ENCODE measurements around the gene DEDD2. TPM values are rescaled to one million over a fixed set of nuclear protein-coding genes. Genes with fewer than 3 reads are reported as not detected.

DEDD2 gene
- total and polyA plus RNA-seq, 2 donors (not counting 3 experiments of a cell fraction or from before 2014, with no cell fraction given), result 19.5 to 34.8 TPM

DNA sequence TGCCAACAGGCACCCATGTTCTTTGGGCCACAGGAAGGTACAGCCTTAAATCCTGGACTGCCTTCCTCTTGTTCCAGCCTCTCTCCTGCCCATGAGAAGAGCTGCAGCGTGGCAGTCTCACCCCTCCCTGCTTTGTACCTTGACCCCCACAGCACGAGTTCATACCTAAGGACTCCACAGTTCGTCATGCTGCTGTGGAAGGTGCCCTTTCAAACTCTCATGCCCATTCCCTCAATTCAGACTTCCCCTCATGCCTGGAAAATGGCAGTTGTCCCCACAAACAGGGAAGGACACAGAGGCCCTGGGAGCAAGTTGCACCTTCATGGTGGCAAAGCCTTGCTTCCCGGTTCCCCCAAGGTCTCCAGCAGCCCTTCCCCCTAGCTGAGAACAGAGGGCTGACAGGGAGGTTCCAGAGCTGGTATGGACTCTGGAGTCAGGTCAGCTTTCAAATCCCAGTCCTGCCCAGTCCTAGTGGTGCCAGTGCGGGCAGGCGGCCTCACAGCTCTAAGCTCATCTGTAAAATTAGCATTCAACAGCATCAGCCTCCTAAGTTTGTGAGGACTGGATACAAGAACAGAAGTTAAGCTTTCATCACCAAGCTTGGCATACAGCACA, 16.3 kb upstream of the DEDD2 start:
- TF ChIP-seq, protein P1, sequence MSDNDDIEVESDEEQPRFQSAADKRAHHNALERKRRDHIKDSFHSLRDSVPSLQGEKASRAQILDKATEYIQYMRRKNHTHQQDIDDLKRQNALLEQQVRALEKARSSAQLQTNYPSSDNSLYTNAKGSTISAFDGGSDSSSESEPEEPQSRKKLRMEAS (IDR thresholded peaks at IDR 0.05; ENCODE audit: insufficient read depth, insufficient read length), result no peak
- no peak for TF ChIP-seq MYC (IDR thresholded peaks at IDR 0.05; ENCODE audit: low read depth, low read length)
- TF ChIP-seq EZH2 (IDR thresholded peaks at IDR 0.05; ENCODE audit: borderline replicate concordance, low read depth, low read length, severe bottlenecking), result no peak
- TF ChIP-seq, protein P2, sequence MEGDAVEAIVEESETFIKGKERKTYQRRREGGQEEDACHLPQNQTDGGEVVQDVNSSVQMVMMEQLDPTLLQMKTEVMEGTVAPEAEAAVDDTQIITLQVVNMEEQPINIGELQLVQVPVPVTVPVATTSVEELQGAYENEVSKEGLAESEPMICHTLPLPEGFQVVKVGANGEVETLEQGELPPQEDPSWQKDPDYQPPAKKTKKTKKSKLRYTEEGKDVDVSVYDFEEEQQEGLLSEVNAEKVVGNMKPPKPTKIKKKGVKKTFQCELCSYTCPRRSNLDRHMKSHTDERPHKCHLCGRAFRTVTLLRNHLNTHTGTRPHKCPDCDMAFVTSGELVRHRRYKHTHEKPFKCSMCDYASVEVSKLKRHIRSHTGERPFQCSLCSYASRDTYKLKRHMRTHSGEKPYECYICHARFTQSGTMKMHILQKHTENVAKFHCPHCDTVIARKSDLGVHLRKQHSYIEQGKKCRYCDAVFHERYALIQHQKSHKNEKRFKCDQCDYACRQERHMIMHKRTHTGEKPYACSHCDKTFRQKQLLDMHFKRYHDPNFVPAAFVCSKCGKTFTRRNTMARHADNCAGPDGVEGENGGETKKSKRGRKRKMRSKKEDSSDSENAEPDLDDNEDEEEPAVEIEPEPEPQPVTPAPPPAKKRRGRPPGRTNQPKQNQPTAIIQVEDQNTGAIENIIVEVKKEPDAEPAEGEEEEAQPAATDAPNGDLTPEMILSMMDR (IDR thresholded peaks at IDR 0.05; ENCODE audit: extremely low read depth in 1 of 2, insufficient read depth in 1 of 2, low read depth in 1 of 2, low read length in 2 of 2), result no peak
- no peak for TF ChIP-seq JUN (IDR thresholded peaks at IDR 0.05; ENCODE audit: borderline replicate concordance, insufficient read depth, insufficient read length, low read depth)
- no peak for TF ChIP-seq GATA2 (IDR thresholded peaks at IDR 0.05; ENCODE audit: insufficient read depth, insufficient read length, low read depth, low read length)
- TF ChIP-seq POLR2A (IDR thresholded peaks at IDR 0.05; ENCODE audit: low read depth, low read length), result no peak
- Histone ChIP-seq H3K27ac (ENCODE audit: insufficient read depth, low read depth, low read length) (no peak overlapping the region), H2AFZ (ENCODE audit: low read depth, low read length) (no peak overlapping the region), H3K4me1 (ENCODE audit: control insufficient read depth, extremely low read depth, insufficient read depth, low read length) (no peaks in the 10 kb centered on the region), H3K9me1 (replicated peaks; ENCODE audit: control insufficient read depth, extremely low read depth, insufficient read depth, low read length) (no peaks in the 10 kb centered on the region), H3K4me3 (replicated peaks in 1 of 3; ENCODE audit: insufficient read depth in 1 of 3, low read depth in 1 of 3, low read length in 3 of 3) (no peak overlapping the region), H4K20me1 (replicated peaks; ENCODE audit: control insufficient read depth, extremely low read depth, insufficient read depth, low read length) (no peaks in the 10 kb centered on the region), H3K4me2 (ENCODE audit: insufficient read depth, low read length) (no peak overlapping the region), H3K79me2 (ENCODE audit: control insufficient read depth, insufficient read depth, low read length) (peaks cover 5% of the 10 kb centered on the region), H3K9me3 (replicated peaks; ENCODE audit: control insufficient read depth, insufficient read depth, low read length) (no peaks in the 10 kb centered on the region), H3K9ac (replicated peaks; ENCODE audit: extremely low read depth, insufficient read depth, low read length) (no peak overlapping the region), H3K27me3 (ENCODE audit: control insufficient read depth in 2 of 2, insufficient read depth in 2 of 2, low read length in 2 of 2) (no peaks in the 10 kb centered on the region), H3K36me3 (ENCODE audit: control insufficient read depth in 2 of 2, extremely low read depth in 1 of 2, insufficient read depth in 2 of 2, low read length in 2 of 2) (peaks cover 15 to 57% of the 10 kb centered on the region in 2 experiments)
- ChIA-PET POLR2A (interaction anchor here (1.8 kb wide), 1 partner anchor 9 kb away, joined by 3 read pairs; no protein-coding TSS in a partner anchor), CTCF (interaction anchor here (1.5 kb wide), 1 partner anchor 14 kb away, joined by 4 read pairs; the partner anchor contains the start of gene ZNF526)
- intact Hi-C loops (cut with micrococcal nuclease) (no loop called here), dilution Hi-C loops (cut with MboI; ENCODE audit: extremely low pct_ligation_motif_present, low sequenced_read_pairs) (no loop called here)
- no peak for DNase-seq (ENCODE audit: low read depth, low spot score)
- FAIRE-seq, result no peak
- BruUV-seq (replicated peaks), result no TSS peak

All from endothelial cell of umbilical vein (primary cell).